OCI-LY1 (cell line): ENCODE data around the gene MBOAT1.

Source experiments
- H2AFZ ChIP-seq: fragments of 200-600 bp; sonication (generic), shearing (Covaris generic); 2 replicates; pipeline ENCODE4 v1.6.0; 2014; ENCODE audit warnings: antibody characterized with exemption, mild to moderate bottlenecking, low read length
- H3F3A ChIP-seq: fragments of 200-600 bp; sonication (generic), shearing (Covaris generic); 2 replicates; pipeline ENCODE4 v1.6.0; 2014; ENCODE audit warnings: mild to moderate bottlenecking, antibody characterized with exemption, low read length, moderate library complexity; ENCODE audit not compliant: insufficient read depth
- H3K27ac ChIP-seq: fragments of 200-600 bp; sonication (generic); 2 replicates; pipeline ENCODE4 v1.5.1; 2014; ENCODE audit warnings: low read length, mixed run types, mild to moderate bottlenecking, low read depth; ENCODE audit not compliant: poor library complexity, severe bottlenecking
- H3K27me3 ChIP-seq: fragments of 200-600 bp; sonication (generic); 2 replicates; pipeline ENCODE4 v1.6.0; 2014; ENCODE audit warnings: antibody characterized with exemption, mild to moderate bottlenecking, low read length, moderate library complexity; ENCODE audit not compliant: insufficient read depth
- H3K36me3 ChIP-seq: fragments of 200-600 bp; sonication (generic); 2 replicates; pipeline ENCODE4 v1.6.1; 2014; ENCODE audit warnings: mild to moderate bottlenecking, antibody characterized with exemption, low read length, moderate library complexity, mixed read lengths; ENCODE audit not compliant: insufficient read depth
- H3K4me1 ChIP-seq: fragments of 200-600 bp; sonication (generic); 2 replicates; pipeline ENCODE4 v1.5.1; 2014; ENCODE audit warnings: mild to moderate bottlenecking, low read length, moderate library complexity; ENCODE audit not compliant: insufficient read depth, severe bottlenecking
- H3K4me2 ChIP-seq: fragments of 200-600 bp; sonication (generic), shearing (Covaris generic); 2 replicates; pipeline ENCODE4 v1.6.1; 2014; ENCODE audit warnings: low read length
- H3K4me3 ChIP-seq: fragments of 200-600 bp; sonication (generic); 2 replicates; pipeline ENCODE4 v1.5.1; 2014; ENCODE audit warnings: low read length, low read depth, mild to moderate bottlenecking, mixed read lengths; ENCODE audit not compliant: poor library complexity, severe bottlenecking
- H3K79me2 ChIP-seq: fragments of 200-600 bp; shearing (Covaris generic); 2 replicates; pipeline ENCODE4 v1.6.1; 2016; ENCODE audit warnings: mixed run types, low read length, mixed read lengths; ENCODE audit not compliant: insufficient read depth
- H3K9ac ChIP-seq: fragments of 200-600 bp; sonication (generic), shearing (Covaris generic); 2 replicates; pipeline ENCODE4 v1.6.1; 2014; ENCODE audit warnings: mild to moderate bottlenecking, low read length, mixed read lengths
- H3K9me2 ChIP-seq: fragments of 200-600 bp; sonication (generic), shearing (Covaris generic); 2 replicates; pipeline ENCODE4 v1.6.1; 2014; ENCODE audit warnings: low read depth, mild to moderate bottlenecking, low read length, mixed read lengths
- H3K9me3 ChIP-seq: fragments of 200-600 bp; shearing (Covaris generic); 2 replicates; pipeline ENCODE4 v1.6.1; 2014; ENCODE audit warnings: low read length, mixed read lengths
- H4K20me1 ChIP-seq: fragments of 200-600 bp; sonication (generic), shearing (Covaris generic); 2 replicates; pipeline ENCODE4 v1.6.0; 2016; ENCODE audit warnings: mild to moderate bottlenecking, low read length; ENCODE audit not compliant: insufficient read depth
- CTCF ChIP-seq: fragments of 200-600 bp; sonication (generic), shearing (Covaris generic); IDR thresholded peaks from 2 replicates; pipeline ENCODE4 v1.5.1; 2017; ENCODE audit warnings: mild to moderate bottlenecking, antibody characterized with exemption, low read length, moderate library complexity, mixed read lengths
- EZH2 ChIP-seq: fragments of 200-600 bp; sonication (generic), shearing (Covaris generic); IDR thresholded peaks from 2 replicates; pipeline ENCODE4 v1.8.0; 2017; ENCODE audit warnings: borderline replicate concordance, mixed run types, mild to moderate bottlenecking, antibody characterized with exemption, low read length, moderate library complexity, mixed read lengths

MBOAT1 gene

GRCh38 chr6:20166210-20166609 is 46.1 kb downstream of the MBOAT1 start:
- no peaks in the 10 kb centered on the region for H3K36me3 ChIP-seq

GRCh38 chr6:20162515-20162914 is 49.8 kb downstream of the MBOAT1 start:
- Histone ChIP-seq H3K4me1 (no peaks in the 10 kb centered on the region), H3K27me3 (no peaks in the 10 kb centered on the region), H3K9me3 (no peaks in the 10 kb centered on the region), H3K4me2 (no peak overlapping the region), H3K36me3 (no peaks in the 10 kb centered on the region), H3K79me2 (no peaks in the 10 kb centered on the region), H3K4me3 (no peak overlapping the region), H3K9me2 (no peaks in the 10 kb centered on the region), H3K9ac (no peak overlapping the region), H4K20me1 (no peaks in the 10 kb centered on the region), H3F3A (no peaks in the 10 kb centered on the region), H3K27ac (no peak overlapping the region), H2AFZ (no peak overlapping the region)
- TF ChIP-seq EZH2 (no peak), CTCF (no peak)

More at GRCh38 chr6:20166210-20166609, 46.1 kb downstream of the MBOAT1 start:
- no peaks in the 10 kb centered on the region for H3K9me2 ChIP-seq
- H3K4me1 ChIP-seq: no peaks in the 10 kb centered on the region
- no peak overlapping the region for H2AFZ ChIP-seq
- no peaks in the 10 kb centered on the region for H4K20me1 ChIP-seq
- no peak overlapping the region for H3K9ac ChIP-seq
- TF ChIP-seq EZH2 (no peak), CTCF (no peak)
- H3K4me3 ChIP-seq: no peak overlapping the region
- no peaks in the 10 kb centered on the region for H3K9me3 ChIP-seq
- H3F3A ChIP-seq: no peaks in the 10 kb centered on the region
- no peak overlapping the region for H3K4me2 ChIP-seq
- no peak overlapping the region for H3K27ac ChIP-seq
- H3K79me2 ChIP-seq: no peaks in the 10 kb centered on the region
- H3K27me3 ChIP-seq: no peaks in the 10 kb centered on the region

- Histone ChIP-seq H3K27ac (no peak overlapping the region), H2AFZ (no peak overlapping the region), H3K79me2 (no peaks in the 10 kb centered on the region), H3K9ac (no peak overlapping the region), H3K4me2 (no peak overlapping the region), H3K9me3 (no peaks in the 10 kb centered on the region), H3K27me3 (no peaks in the 10 kb centered on the region), H4K20me1 (no peaks in the 10 kb centered on the region), H3K36me3 (no peaks in the 10 kb centered on the region), H3K4me1 (no peaks in the 10 kb centered on the region), H3K4me3 (no peak overlapping the region), H3F3A (no peaks in the 10 kb centered on the region), H3K9me2 (no peaks in the 10 kb centered on the region)
- TF ChIP-seq EZH2 (no peak), CTCF (no peak)
Measured at GRCh38 chr6:20160541-20161283, 51.6 kb downstream of the MBOAT1 start.
